Measurements from ENCODE around the gene RAB14. TPM values are rescaled to one million over a fixed set of nuclear protein-coding genes. Genes with fewer than 3 reads are reported as not detected.

RAB14 gene
- total RNA-seq, 2 experiments from 2014 or later = 8.6 to 37.1 TPM

- CTCF ChIA-PET (ENCODE audit: unreplicated experiment) = no interaction called here
- peaks cover 9% of the 10 kb centered on the region; the same call in 1 of the 2 replicates for H3K9me3 ChIP-seq (ENCODE audit: low read length)
- no peak for DNase-seq (ENCODE audit: low spot score)
- no peaks in the 10 kb centered on the region for H4K20me1 ChIP-seq (ENCODE audit: insufficient read depth, low read length)
- no peak overlapping the region for H2AFZ ChIP-seq (ENCODE audit: low read length)
- H3K36me3 ChIP-seq (ENCODE audit: insufficient read depth, low read length) = 0 out of 2 replicates have a peak, but pooled peaks cover 7% of the 10 kb centered on the region
- no peaks in the 10 kb centered on the region for H3K79me2 ChIP-seq (ENCODE audit: insufficient read depth, low read depth, low read length)
- POLR2A ChIA-PET = no interaction called here
- H3K4me2 ChIP-seq (ENCODE audit: low read length) = no peak overlapping the region
- no peaks in the 10 kb centered on the region for H3K4me1 ChIP-seq (ENCODE audit: insufficient read depth, low read length, poor library complexity, severe bottlenecking)
- H3K27ac ChIP-seq (ENCODE audit: low read depth, low read length, poor library complexity, severe bottlenecking) = no peak overlapping the region
- no peaks in the 10 kb centered on the region for H3K9me2 ChIP-seq (ENCODE audit: insufficient read depth, low read length)
- no peak for TF ChIP-seq CTCF (conservative IDR thresholded peaks at IDR 0.05; ENCODE audit: low read length)
- TF ChIP-seq EZH2phosphoT487 (IDR thresholded peaks at IDR 0.05; ENCODE audit: borderline replicate concordance, low read depth, low read length) = no peak
- no peak overlapping the region for H3K4me3 ChIP-seq (ENCODE audit: low read depth, low read length, poor library complexity, severe bottlenecking)
- intact Hi-C loops (cut with micrococcal nuclease; ENCODE audit: unreplicated experiment) = no loop called here
- BruUV-seq (replicated peaks) = no TSS peak
Observed at GRCh38 chr9:121239851-121240250, 38.2 kb upstream of the RAB14 start.

GRCh38 chr9:121239071-121239470 is 37.4 kb upstream of the RAB14 start:
- no peaks in the 10 kb centered on the region for H3K4me1 ChIP-seq (ENCODE audit: insufficient read depth, low read length, poor library complexity, severe bottlenecking)
- H3K9me2 ChIP-seq (ENCODE audit: insufficient read depth, low read length) = no peaks in the 10 kb centered on the region
- intact Hi-C loops (cut with micrococcal nuclease; ENCODE audit: unreplicated experiment) = no loop called here
- CTCF ChIA-PET (ENCODE audit: unreplicated experiment) = no interaction called here
- H2AFZ ChIP-seq (ENCODE audit: low read length) = no peak overlapping the region
- H3K4me3 ChIP-seq (ENCODE audit: low read depth, low read length, poor library complexity, severe bottlenecking) = no peak overlapping the region
- TF ChIP-seq EZH2phosphoT487 (IDR thresholded peaks at IDR 0.05; ENCODE audit: borderline replicate concordance, low read depth, low read length) (no peak), CTCF (conservative IDR thresholded peaks at IDR 0.05; ENCODE audit: low read length) (no peak)
- H4K20me1 ChIP-seq (ENCODE audit: insufficient read depth, low read length) = no peaks in the 10 kb centered on the region
- H3K4me2 ChIP-seq (ENCODE audit: low read length) = no peak overlapping the region
- 0 out of 2 replicates have a peak, but pooled peaks cover 7% of the 10 kb centered on the region for H3K36me3 ChIP-seq (ENCODE audit: insufficient read depth, low read length)
- no peaks in the 10 kb centered on the region for H3K79me2 ChIP-seq (ENCODE audit: insufficient read depth, low read depth, low read length)
- H3K9me3 ChIP-seq (ENCODE audit: low read length) = peaks cover 3% of the 10 kb centered on the region; the same call in 1 of the 2 replicates
- no TSS peak for BruUV-seq (replicated peaks)
- POLR2A ChIA-PET = no interaction called here
- no peak for DNase-seq (ENCODE audit: low spot score)
- no peak overlapping the region for H3K27ac ChIP-seq (ENCODE audit: low read depth, low read length, poor library complexity, severe bottlenecking)

GRCh38 chr9:121237916-121238315 is 36.2 kb upstream of the RAB14 start:
- BruUV-seq (replicated peaks) = no TSS peak
- no peaks in the 10 kb centered on the region for H3K4me1 ChIP-seq (ENCODE audit: insufficient read depth, low read length, poor library complexity, severe bottlenecking)
- no peak overlapping the region for H3K4me2 ChIP-seq (ENCODE audit: low read length)
- ChIA-PET POLR2A (no interaction called here), CTCF (ENCODE audit: unreplicated experiment) (no interaction called here)
- H3K36me3 ChIP-seq (ENCODE audit: insufficient read depth, low read length) = 0 out of 2 replicates have a peak, but pooled peaks cover 3% of the 10 kb centered on the region
- no peaks in the 10 kb centered on the region for H3K79me2 ChIP-seq (ENCODE audit: insufficient read depth, low read depth, low read length)
- H3K27ac ChIP-seq (ENCODE audit: low read depth, low read length, poor library complexity, severe bottlenecking) = no peak overlapping the region
- no peaks in the 10 kb centered on the region for H3K9me3 ChIP-seq (ENCODE audit: low read length)
- H3K4me3 ChIP-seq (ENCODE audit: low read depth, low read length, poor library complexity, severe bottlenecking) = no peak overlapping the region
- no peak for DNase-seq (ENCODE audit: low spot score)
- H4K20me1 ChIP-seq (ENCODE audit: insufficient read depth, low read length) = no peaks in the 10 kb centered on the region
- no peaks in the 10 kb centered on the region for H3K9me2 ChIP-seq (ENCODE audit: insufficient read depth, low read length)
- H2AFZ ChIP-seq (ENCODE audit: low read length) = no peak overlapping the region
- no peak for TF ChIP-seq CTCF (conservative IDR thresholded peaks at IDR 0.05; ENCODE audit: low read length)
- intact Hi-C loops (cut with micrococcal nuclease; ENCODE audit: unreplicated experiment) = no loop called here
